ENCODE data around the gene OPCML.

OPCML gene

DNA sequence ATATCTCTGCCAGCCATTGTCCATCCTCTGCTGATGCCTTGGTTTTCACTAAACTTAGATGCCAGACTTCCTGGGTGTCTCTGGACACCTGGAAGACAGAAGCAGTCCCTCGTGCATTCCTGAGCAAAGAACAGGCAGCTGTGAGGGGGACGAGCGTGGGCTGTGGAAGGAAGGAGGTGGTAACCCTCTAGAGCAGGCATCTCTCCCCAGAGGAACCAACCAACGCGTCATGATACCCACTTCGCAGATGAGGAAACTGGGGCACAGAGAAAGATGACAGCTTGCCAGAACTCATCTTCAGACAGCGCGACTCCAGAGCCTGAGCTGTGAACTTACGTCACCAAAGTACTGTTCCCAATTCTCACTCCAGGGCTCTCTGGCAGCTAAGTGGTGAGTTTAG lies 123.4 kb downstream of the OPCML start:
- in situ Hi-C loops (cut with HindIII; ENCODE audit: low pct_ligation_motif_present, low sequenced_read_pairs) = no loop called here
- Histone ChIP-seq H3K36me3 (replicated peaks) (no peaks in the 10 kb centered on the region), H3K27ac (no peak overlapping the region), H3K27me3 (replicated peaks) (no peaks in the 10 kb centered on the region), H3K4me3 (ENCODE audit: low read depth, low read length) (no peak overlapping the region)
- TF ChIP-seq CTCF (IDR thresholded peaks at IDR 0.05; ENCODE audit: low read depth, low read length, missing control alignments) = no peak
- DNase-seq = no peak

DNA sequence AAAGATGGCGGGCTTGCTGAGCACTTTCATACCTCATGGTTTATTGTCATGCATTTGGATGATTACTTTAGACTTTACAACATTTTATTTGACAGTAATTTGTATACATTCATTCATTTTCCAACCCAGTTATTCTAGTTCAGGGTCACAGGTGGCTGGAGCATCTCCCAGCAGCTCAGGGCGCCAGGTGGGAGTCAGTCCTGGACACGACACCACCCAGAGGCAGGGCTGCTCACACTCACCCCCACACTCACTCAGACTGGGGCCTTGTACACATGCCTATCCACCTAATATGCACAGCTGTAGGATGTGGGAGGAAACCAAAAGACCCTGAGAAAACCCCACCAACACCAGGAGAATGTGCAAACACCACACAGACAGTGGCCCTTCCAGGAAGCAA lies 123.9 kb downstream of the OPCML start:
- Histone ChIP-seq H3K27ac (no peak overlapping the region), H3K27me3 (replicated peaks) (no peaks in the 10 kb centered on the region), H3K36me3 (replicated peaks) (no peaks in the 10 kb centered on the region), H3K4me3 (ENCODE audit: low read depth, low read length) (no peak overlapping the region)
- DNase-seq = no peak
- in situ Hi-C loops (cut with HindIII; ENCODE audit: low pct_ligation_motif_present, low sequenced_read_pairs) = no loop called here
- TF ChIP-seq CTCF (IDR thresholded peaks at IDR 0.05; ENCODE audit: low read depth, low read length, missing control alignments) = no peak

GRCh38 chr11:133406489-133406888 lies 125.8 kb downstream of the OPCML start:
- H3K36me3 ChIP-seq (replicated peaks) = no peaks in the 10 kb centered on the region
- H3K4me3 ChIP-seq (ENCODE audit: low read depth, low read length) = no peak overlapping the region

DNA sequence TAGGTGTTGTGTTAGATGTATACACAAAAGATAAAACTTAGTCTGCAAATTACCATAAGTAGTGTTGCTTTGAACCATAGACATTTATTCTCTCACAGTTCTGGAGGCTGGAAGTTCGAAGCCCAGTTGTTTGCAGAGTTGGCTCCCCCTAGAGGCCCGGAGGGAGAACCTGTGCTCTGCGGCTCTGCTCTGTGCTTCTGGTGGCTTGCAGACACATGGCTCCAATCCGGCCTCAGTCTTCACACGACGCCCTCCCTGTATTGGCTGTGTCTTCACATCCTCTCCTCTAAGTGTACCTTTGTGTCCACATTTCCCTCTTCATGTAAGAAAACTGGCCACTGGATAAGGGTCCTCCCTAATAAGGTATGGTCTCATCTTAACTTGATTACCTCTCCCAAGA lies 128.4 kb downstream of the OPCML start:
- Histone ChIP-seq H3K36me3 (replicated peaks) (no peaks in the 10 kb centered on the region), H3K4me3 (ENCODE audit: low read depth, low read length) (no peak overlapping the region), H3K27ac (no peak overlapping the region), H3K27me3 (replicated peaks) (no peaks in the 10 kb centered on the region)
- in situ Hi-C loops (cut with HindIII; ENCODE audit: low pct_ligation_motif_present, low sequenced_read_pairs) = no loop called here
- TF ChIP-seq CTCF (IDR thresholded peaks at IDR 0.05; ENCODE audit: low read depth, low read length, missing control alignments) = peak; percentile 27
- no peak for DNase-seq

More at GRCh38 chr11:133406489-133406888, 125.8 kb downstream of the OPCML start:
- Histone ChIP-seq H3K27me3 (replicated peaks) (no peaks in the 10 kb centered on the region), H3K27ac (no peak overlapping the region)
- DNase-seq = no peak
- no peak for TF ChIP-seq CTCF (IDR thresholded peaks at IDR 0.05; ENCODE audit: low read depth, low read length, missing control alignments)
- in situ Hi-C loops (cut with HindIII; ENCODE audit: low pct_ligation_motif_present, low sequenced_read_pairs) = no loop called here

GRCh38 chr11:133402551-133402950 lies 129.8 kb downstream of the OPCML start:
- DNase-seq = no peak
- no peak overlapping the region for H3K27ac ChIP-seq
- H3K27me3 ChIP-seq (replicated peaks) = no peaks in the 10 kb centered on the region
- no peak overlapping the region for H3K4me3 ChIP-seq (ENCODE audit: low read depth, low read length)
- no peaks in the 10 kb centered on the region for H3K36me3 ChIP-seq (replicated peaks)
- no peak for TF ChIP-seq CTCF (IDR thresholded peaks at IDR 0.05; ENCODE audit: low read depth, low read length, missing control alignments)
- in situ Hi-C loops (cut with HindIII; ENCODE audit: low pct_ligation_motif_present, low sequenced_read_pairs) = no loop called here

DNA sequence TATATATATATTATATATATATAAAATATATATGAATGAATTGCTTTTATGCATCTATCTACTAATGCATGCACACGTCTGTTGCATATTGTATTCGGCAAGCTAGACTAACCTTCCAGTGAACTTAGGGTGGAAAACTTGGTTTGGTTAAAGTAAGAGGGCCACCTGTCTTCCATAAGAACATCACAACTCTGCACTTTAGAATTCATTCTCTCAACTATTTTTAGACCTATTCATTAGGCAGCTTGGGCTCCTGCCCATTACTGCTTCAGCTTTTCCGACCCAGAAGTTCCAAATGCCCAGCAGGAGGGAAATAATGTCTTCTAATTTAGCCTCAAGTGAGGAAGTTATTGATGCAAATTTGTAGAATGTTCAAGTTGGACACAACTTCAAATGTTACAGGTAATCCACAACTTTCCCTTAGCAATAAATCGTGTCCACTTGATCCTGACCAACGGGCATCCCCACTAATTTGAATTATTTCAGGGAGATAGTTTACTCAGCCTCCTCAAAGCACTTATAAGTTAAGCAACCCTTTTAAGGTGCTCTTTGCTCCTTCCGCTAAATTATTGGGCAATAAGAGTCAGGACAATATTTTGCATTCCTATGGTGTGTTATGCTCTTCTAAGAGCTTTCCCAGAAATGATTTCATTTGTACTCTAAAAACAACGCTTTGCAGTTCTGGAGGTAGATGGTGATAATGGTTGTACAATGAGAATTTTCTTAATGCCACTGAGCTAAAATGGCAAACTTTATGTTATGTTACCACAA lies 132.3 kb downstream of the OPCML start:
- H3K4me3 ChIP-seq (ENCODE audit: low read depth, low read length) = no peak overlapping the region
- no peak for DNase-seq
- no peaks in the 10 kb centered on the region for H3K27me3 ChIP-seq (replicated peaks)
- H3K27ac ChIP-seq = no peak overlapping the region
- TF ChIP-seq CTCF (IDR thresholded peaks at IDR 0.05; ENCODE audit: low read depth, low read length, missing control alignments) = no peak
- in situ Hi-C loops (cut with HindIII; ENCODE audit: low pct_ligation_motif_present, low sequenced_read_pairs) = no loop called here
- no peaks in the 10 kb centered on the region for H3K36me3 ChIP-seq (replicated peaks)
